WERI-Rb-1 (cell line): Measurements from ENCODE around the gene NCBP2L.
A peak's percentile ranks its signal among the peaks of the same experiment; 100 is the strongest.

Experiments
- DNase-seq: peaks from one replicate; pipeline ENCODE4 v3.0.0-alpha.2; 2020
- H3K27ac ChIP-seq: fragments of 250-450 bp; sonication (Bioruptor Pico); 2 replicates; pipeline ENCODE4 v1.5.1; 2020; ENCODE audit warnings: mild to moderate bottlenecking, moderate library complexity
- H3K27me3 ChIP-seq: fragments of 250-450 bp; sonication (Bioruptor Pico); 2 replicates; pipeline ENCODE4 v1.5.1; 2021; ENCODE audit warnings: mild to moderate bottlenecking, low read depth, moderate library complexity; ENCODE audit not compliant: insufficient read depth, severe bottlenecking
- H3K36me3 ChIP-seq: fragments of 250-450 bp; sonication (Bioruptor Pico); 2 replicates; pipeline ENCODE4 v1.5.1; 2020; ENCODE audit warnings: mild to moderate bottlenecking, moderate library complexity
- H3K4me3 ChIP-seq: 2 replicates; pipeline ENCODE4 v1.5.1; 2011; ENCODE audit warnings: low read depth, mild to moderate bottlenecking, control low read depth, low read length
- H3K9me3 ChIP-seq: fragments of 250-450 bp; sonication (Bioruptor Pico); 2 replicates; pipeline ENCODE4 v1.5.1; 2021; ENCODE audit warnings: mild to moderate bottlenecking, moderate library complexity; ENCODE audit not compliant: severe bottlenecking
- CTCF ChIP-seq: IDR thresholded peaks from 2 replicates; pipeline ENCODE4 v1.5.1; 2011; ENCODE audit warnings: low read depth, mild to moderate bottlenecking, control low read depth, inconsistent platforms, low read length

NCBP2L gene

GRCh38 chrX:107823456-107823855, 45.9 kb downstream of the NCBP2L start:
- no peak for DNase-seq
- Histone ChIP-seq H3K9me3 (peaks cover 8% of the 10 kb centered on the region), H3K27ac (no peak overlapping the region), H3K4me3 (no peak overlapping the region), H3K27me3 (peaks cover 31% of the 10 kb centered on the region), H3K36me3 (no peaks in the 10 kb centered on the region)
- no peak for TF ChIP-seq CTCF

- H3K4me3 ChIP-seq = peak within 1 kb of the TSS; percentile 34
- peak; percentile 25 for DNase-seq
- no peaks in the 10 kb centered on the region for H3K9me3 ChIP-seq
- no peaks in the 10 kb centered on the region for H3K36me3 ChIP-seq
- H3K27me3 ChIP-seq = peaks cover 39% of the 10 kb centered on the region
- H3K27ac ChIP-seq = no peak within 1 kb of the TSS
- no peak for TF ChIP-seq CTCF
Observed at GRCh38 chrX:107825698-107826237, 48.2 kb downstream of the NCBP2L start, which contains the start of gene MID2. Gene MID2 (plus strand): TSS chrX:107825866. CDS start chrX:107826427, 561 bp downstream.

- H3K27me3 ChIP-seq = peaks cover 39% of the 10 kb centered on the region
- H3K27ac ChIP-seq = no peak overlapping the region
- peak overlapping the region; percentile 19 for H3K4me3 ChIP-seq
- H3K36me3 ChIP-seq = no peaks in the 10 kb centered on the region
- DNase-seq = peak; percentile 27
- no peak for TF ChIP-seq CTCF
- H3K9me3 ChIP-seq = no peaks in the 10 kb centered on the region
Observed at GRCh38 chrX:107826238-107827029, 48.9 kb downstream of the NCBP2L start.

DNA sequence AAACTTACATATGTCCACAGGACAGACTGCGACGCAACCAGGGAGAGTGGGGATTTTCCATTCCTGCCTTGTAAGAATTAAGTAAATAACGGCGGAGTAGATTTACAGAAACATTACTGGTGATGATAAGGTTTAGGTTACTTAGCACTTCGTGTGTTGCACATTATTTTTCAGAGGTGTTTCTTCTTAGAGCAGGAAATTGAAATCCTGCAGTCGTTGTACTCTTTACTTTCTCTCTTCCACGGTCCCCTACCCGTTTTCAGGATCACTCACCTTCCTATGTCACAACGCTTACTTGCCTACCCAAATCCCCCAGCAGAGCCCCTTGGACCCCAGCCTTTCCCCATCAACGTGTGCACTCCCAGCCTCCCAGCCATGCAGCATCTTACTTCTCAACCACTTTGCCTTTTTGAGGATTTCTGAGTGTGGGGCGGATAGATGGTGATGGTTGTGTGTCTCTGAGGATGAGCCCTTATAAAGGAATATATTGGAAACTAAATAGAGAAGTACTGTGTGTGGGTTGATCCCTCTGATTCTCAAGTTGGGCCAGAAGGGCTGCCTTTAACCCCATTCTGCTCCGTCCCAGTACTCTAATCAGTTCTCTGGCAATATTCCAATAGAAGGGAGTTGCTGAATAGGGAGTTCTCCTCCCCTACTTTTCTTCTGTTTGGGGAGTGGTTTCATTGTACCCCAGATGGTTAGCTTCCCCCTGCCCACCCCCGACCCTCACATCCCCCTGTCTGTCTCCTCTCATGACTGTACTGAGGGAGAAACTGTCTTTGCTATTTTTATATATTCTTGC, 49.7 kb downstream of the NCBP2L start:
- Histone ChIP-seq H3K4me3 (no peak overlapping the region), H3K27ac (no peak overlapping the region), H3K27me3 (peaks cover 39% of the 10 kb centered on the region), H3K36me3 (no peaks in the 10 kb centered on the region), H3K9me3 (no peaks in the 10 kb centered on the region)
- no peak for TF ChIP-seq CTCF
- DNase-seq = no peak

DNA sequence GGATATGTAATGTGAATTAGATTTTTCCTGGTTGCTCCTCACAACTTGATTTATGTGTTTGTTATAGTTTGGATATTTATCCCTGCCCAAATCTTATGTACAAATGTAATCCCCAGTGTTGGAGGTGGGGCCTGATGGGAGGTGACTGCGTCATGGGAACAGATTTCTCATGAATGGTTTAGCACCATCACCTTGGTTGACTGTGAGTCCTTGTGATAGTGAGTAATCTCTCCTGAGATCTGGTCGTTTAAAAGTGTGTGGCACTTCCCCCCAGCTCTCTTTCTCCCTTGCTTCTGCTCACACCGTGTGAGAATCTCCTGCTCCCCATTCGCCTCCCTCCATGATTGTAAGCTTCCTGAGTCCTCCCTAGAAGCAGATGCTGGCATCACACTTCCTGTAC, 50.3 kb downstream of the NCBP2L start:
- no peaks in the 10 kb centered on the region for H3K36me3 ChIP-seq
- DNase-seq = no peak
- H3K9me3 ChIP-seq = no peaks in the 10 kb centered on the region
- peaks cover 39% of the 10 kb centered on the region for H3K27me3 ChIP-seq
- H3K27ac ChIP-seq = no peak overlapping the region
- H3K4me3 ChIP-seq = no peak overlapping the region
- no peak for TF ChIP-seq CTCF
